H1 (cell line): ENCODE data around the gene VPS72. TPM values are rescaled to one million over a fixed set of nuclear protein-coding genes. Genes with fewer than 3 reads are reported as not detected.

Experiments used
- ASH2L ChIP-seq: fragments of 200-600, 300-600 bp; sonication (generic); IDR thresholded peaks from one replicate; pipeline ENCODE4 v1.7.1; 2017; ENCODE audit warnings: low read length
- CEBPB ChIP-seq: IDR thresholded peaks from 2 replicates; pipeline ENCODE4 v1.6.1; 2012; ENCODE audit warnings: low read depth, low read length
- CHD1 ChIP-seq: IDR thresholded peaks from 2 replicates; pipeline ENCODE4 v1.6.1; 2012; ENCODE audit warnings: low read depth, low read length, improper control_type of control experiment
- CREB1 ChIP-seq: IDR thresholded peaks from 2 replicates; pipeline ENCODE4 v1.6.1; 2012; ENCODE audit warnings: inconsistent platforms
- CTBP2 ChIP-seq: IDR thresholded peaks from 2 replicates; pipeline ENCODE4 v1.7.0; 2011; ENCODE audit warnings: borderline replicate concordance, mild to moderate bottlenecking, moderate library complexity, mixed read lengths, low read length; ENCODE audit not compliant: insufficient read depth, insufficient read length
- GTF2F1 ChIP-seq: IDR thresholded peaks from 2 replicates; pipeline ENCODE4 v1.6.1; 2012; ENCODE audit warnings: low read depth, low read length, improper control_type of control experiment, borderline replicate concordance
- JUND ChIP-seq: IDR thresholded peaks from 2 replicates; pipeline ENCODE4 v1.6.1; 2011; ENCODE audit warnings: mild to moderate bottlenecking, improper control_type of control experiment, low read length
- KDM1A ChIP-seq: fragments of 200-600, 300-600 bp; sonication (generic); IDR thresholded peaks from 2 replicates; pipeline ENCODE4 v1.7.1; 2016; ENCODE audit warnings: mild to moderate bottlenecking, low read length, borderline replicate concordance
- PHF8 ChIP-seq: fragments of 200-600 bp; sonication (generic); conservative IDR thresholded peaks from 2 replicates; pipeline ENCODE4 v1.7.1; 2012; ENCODE audit warnings: low read depth, mild to moderate bottlenecking, inconsistent platforms, low read length, moderate library complexity
- POLR2A ChIP-seq, 2 experiments: IDR thresholded peaks; 1 replicate in 1 of 2; 2 replicates in 1 of 2; pipeline ENCODE4 v1.6.1; 2011; ENCODE audit warnings: low read depth in 2 of 2, low read length in 2 of 2, mild to moderate bottlenecking in 2 of 2; ENCODE audit errors: control extremely low read depth in 1 of 2
- POU5F1 ChIP-seq: IDR thresholded peaks from 2 replicates; pipeline ENCODE4 v1.6.1; 2011; ENCODE audit warnings: low read depth, mild to moderate bottlenecking, low read length, moderate library complexity
- RFX5 ChIP-seq: IDR thresholded peaks from 2 replicates; pipeline ENCODE4 v1.6.1; 2011; ENCODE audit warnings: low read depth, low read length, improper control_type of control experiment, borderline replicate concordance
- RNF2 ChIP-seq: fragments of 200-900, 300-1000 bp; sonication (generic); IDR thresholded peaks from 2 replicates; pipeline ENCODE4 v1.7.1; 2016; ENCODE audit warnings: borderline replicate concordance, low read depth, mild to moderate bottlenecking, antibody characterized with exemption, low read length; ENCODE audit not compliant: poor library complexity, severe bottlenecking; ENCODE audit errors: missing control alignments
- SIRT6 ChIP-seq: IDR thresholded peaks from one replicate; pipeline ENCODE4 v1.7.1; 2012; ENCODE audit warnings: low read length, inconsistent platforms
- SUZ12 ChIP-seq: fragments of 200-600 bp; sonication (generic); IDR thresholded peaks from 2 replicates; pipeline ENCODE4 v1.6.1; 2012; ENCODE audit warnings: mild to moderate bottlenecking, inconsistent platforms, low read length, moderate library complexity, mixed read lengths
- TAF1 ChIP-seq: IDR thresholded peaks from 2 replicates; pipeline ENCODE4 v1.6.1; 2011; ENCODE audit warnings: mild to moderate bottlenecking, low read depth, low read length
- TAF7 ChIP-seq: optimal IDR thresholded peaks from 2 replicates; pipeline ENCODE3; 2011; ENCODE audit warnings: low read depth, mild to moderate bottlenecking, inconsistent platforms, low read length, moderate library complexity, borderline replicate concordance
- USF2 ChIP-seq: IDR thresholded peaks from 2 replicates; pipeline ENCODE4 v1.6.1; 2011; ENCODE audit warnings: low read length, improper control_type of control experiment
- YY1 ChIP-seq: IDR thresholded peaks from 2 replicates; pipeline ENCODE4 v1.6.1; 2011; ENCODE audit warnings: low read depth, mild to moderate bottlenecking, low read length
- ZNF274 ChIP-seq: IDR thresholded peaks from 2 replicates; pipeline ENCODE4 v1.7.0; 2012; ENCODE audit warnings: low read length, borderline replicate concordance; ENCODE audit errors: extremely low read depth
- polyA plus RNA-seq, 7 experiments: library from polyadenylated mRNA; depleted of rRNA in 3 of 7; stranded (reverse) in 5 of 7; unstranded in 2 of 7; fragments of >200 nt in 5 of 7; fragments of 200-250 nt in 2 of 7; gene quantifications; 1 replicate in 5 of 7; 2 replicates in 1 of 7; 4 replicates in 1 of 7; pipeline versions ENCODE4 v1.2.1 to v1.2.3, GENCODE V29; 2011 to 2013; ENCODE audit warnings: missing spikeins in 2 of 7, mixed read lengths in 2 of 7
- total RNA-seq: library from RNA; stranded (reverse); fragmentation: NEBNext Ultra II Directional; extraction: Animal tissue kit (Norgen Biotek cat#: 25700); gene quantifications from 2 replicates; pipeline ENCODE4 v1.2.1, GENCODE V29; 2021
- TF ChIP-seq, protein P1 (sequence below): IDR thresholded peaks from 2 replicates; pipeline ENCODE4 v1.6.1; 2012; ENCODE audit warnings: low read length, inconsistent platforms

VPS72 gene
- total and polyA plus RNA-seq, 2 of the 8 experiments (the other 6 are each of a cell fraction or from before 2014, with no cell fraction given): 86.6 to 121 TPM

DNA sequence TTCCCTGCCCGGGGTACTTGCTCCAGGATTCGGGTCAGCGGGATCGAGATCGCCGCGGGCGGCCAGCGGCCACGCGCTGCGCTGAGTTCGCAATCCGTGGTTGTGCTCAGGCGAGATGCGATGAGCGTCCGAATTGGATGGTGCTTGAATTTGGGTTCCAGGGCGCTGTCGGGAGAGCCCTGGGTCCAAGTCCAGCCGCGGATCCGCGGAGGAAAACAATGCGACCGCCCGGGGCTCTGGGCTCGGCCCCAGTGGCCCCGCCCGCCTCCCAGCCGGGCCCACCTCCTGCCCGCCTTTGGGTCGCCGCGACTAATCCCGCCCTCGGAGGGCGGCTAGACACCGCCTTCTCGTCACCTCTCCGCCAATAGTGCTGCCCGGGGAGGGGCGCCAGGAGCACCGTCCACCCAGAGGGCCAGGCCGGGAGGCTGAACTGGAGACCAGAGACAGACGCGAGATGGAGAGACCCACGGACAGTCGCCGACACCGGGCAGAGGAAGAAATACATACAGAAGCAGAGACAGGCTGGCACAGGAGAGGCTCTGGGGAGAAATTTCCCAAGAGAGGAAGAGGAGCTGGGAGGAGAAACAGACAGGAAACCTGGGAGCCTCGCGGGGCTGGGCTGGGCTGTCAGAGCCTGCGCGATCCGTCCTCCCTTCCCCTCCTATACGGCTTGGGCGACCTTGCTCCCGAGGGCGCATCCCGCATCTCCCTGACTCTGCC lies 43.4 kb downstream of the VPS72 start, which contains the start of gene SEMA6C (continued):
- TF ChIP-seq USF2 (no peak), CTBP2 (no peak), ZNF274 (no peak), SUZ12 (no peak), CREB1 (no peak), RFX5 (no peak), PHF8 (peak; percentile 34; the same call in 1 of the 2 replicates), KDM1A (no peak), TAF7 (peak; percentile 28), SIRT6 (no peak), TAF1 (peak; percentile 64), RNF2 (no peak), JUND (no peak), GTF2F1 (no peak), ASH2L (peak; percentile 85), CHD1 (no peak), YY1 (no peak), POU5F1 (no peak), POLR2A (IDR thresholded peaks at IDR 0.05; ENCODE audit: control extremely low read depth in 1 of 2, low read depth in 2 of 2, low read length in 2 of 2) (no peak), CEBPB (no peak)
- TF ChIP-seq, protein P1, sequence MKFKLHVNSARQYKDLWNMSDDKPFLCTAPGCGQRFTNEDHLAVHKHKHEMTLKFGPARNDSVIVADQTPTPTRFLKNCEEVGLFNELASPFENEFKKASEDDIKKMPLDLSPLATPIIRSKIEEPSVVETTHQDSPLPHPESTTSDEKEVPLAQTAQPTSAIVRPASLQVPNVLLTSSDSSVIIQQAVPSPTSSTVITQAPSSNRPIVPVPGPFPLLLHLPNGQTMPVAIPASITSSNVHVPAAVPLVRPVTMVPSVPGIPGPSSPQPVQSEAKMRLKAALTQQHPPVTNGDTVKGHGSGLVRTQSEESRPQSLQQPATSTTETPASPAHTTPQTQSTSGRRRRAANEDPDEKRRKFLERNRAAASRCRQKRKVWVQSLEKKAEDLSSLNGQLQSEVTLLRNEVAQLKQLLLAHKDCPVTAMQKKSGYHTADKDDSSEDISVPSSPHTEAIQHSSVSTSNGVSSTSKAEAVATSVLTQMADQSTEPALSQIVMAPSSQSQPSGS: no peak
